Natural killer cell (primary cell): ENCODE results near the gene MGMT. TPM values are rescaled to one million over a fixed set of nuclear protein-coding genes. Genes with fewer than 3 reads are reported as not detected.

Experiments
- ATAC-seq, 3 donors: fragments of 150-1000 bp in 2 of 3; fragments of 200-7000 bp in 1 of 3; cut with Tn5 transposase; 1 replicate in 1 of 3; 2 replicates in 2 of 3; pipeline ENCODE4 v1.10.0; 2021; ENCODE audit warnings: mild to moderate bottlenecking in 2 of 3, moderate library complexity in 2 of 3
- DNase-seq, 2 donors: peaks; one replicate each; pipeline versions ENCODE4 v3.0.0 to v3.0.0-alpha.2; 2013 to 2021; ENCODE audit warnings: mixed read lengths in 1 of 2
- H3K27ac ChIP-seq: one replicate; pipeline ENCODE4 v1.5.1; 2013; ENCODE audit warnings: mild to moderate bottlenecking, low read length
- H3K27me3 ChIP-seq: one replicate; pipeline ENCODE4 v1.6.1; 2013; ENCODE audit warnings: low read length; ENCODE audit not compliant: control insufficient read depth, insufficient read depth
- H3K36me3 ChIP-seq: one replicate; pipeline ENCODE4 v1.6.1; 2013; ENCODE audit warnings: low read length; ENCODE audit not compliant: control insufficient read depth, insufficient read depth
- H3K4me1 ChIP-seq: one replicate; pipeline ENCODE4 v1.6.1; 2013; ENCODE audit warnings: low read length; ENCODE audit not compliant: control insufficient read depth, insufficient read depth
- H3K4me3 ChIP-seq: one replicate; pipeline ENCODE4 v1.5.1; 2013; ENCODE audit warnings: low read length
- H3K9me3 ChIP-seq: one replicate; pipeline ENCODE4 v1.6.1; 2013; ENCODE audit warnings: low read length; ENCODE audit not compliant: control insufficient read depth, insufficient read depth
- H3K27ac Mint-ChIP-seq, 2 donors: one replicate each; pipeline ENCODE4 v1.8.0; 2022; ENCODE audit warnings: mild to moderate bottlenecking in 2 of 2, mixed read lengths in 2 of 2, moderate library complexity in 1 of 2
- H3K27me3 Mint-ChIP-seq, 2 donors: one replicate each; pipeline ENCODE4 v1.8.0; 2022; ENCODE audit warnings: low read depth in 2 of 2, mixed read lengths in 2 of 2
- H3K36me3 Mint-ChIP-seq: one replicate; pipeline ENCODE4 v1.8.0; 2022; ENCODE audit warnings: mixed read lengths
- H3K4me1 Mint-ChIP-seq, 2 donors: one replicate each; pipeline ENCODE4 v1.8.0; 2022; ENCODE audit warnings: mixed read lengths in 2 of 2
- H3K4me3 Mint-ChIP-seq: one replicate; pipeline ENCODE4 v1.8.0; 2022; ENCODE audit warnings: mild to moderate bottlenecking, moderate library complexity, mixed read lengths
- H3K9me3 Mint-ChIP-seq, 2 donors: one replicate each; pipeline ENCODE4 v1.8.0; 2022; ENCODE audit warnings: mixed read lengths in 2 of 2
- WGBS: methylation state at CpG from one replicate; pipeline ENCODE4 v1.1.7; 2013; ENCODE audit warnings: missing lambda C conversion rate; ENCODE audit not compliant: insufficient coverage; 5-methylcytosine and 5-hydroxymethylcytosine counted together
- intact Hi-C: fragments of 100-400 bp; cut with micrococcal nuclease; formaldehyde crosslinking; loops from one replicate; pipeline ENCODE4 v1.14.2; 2022
- total RNA-seq, 4 donors: library from RNA; stranded (reverse); fragments of 120-200 nt in 1 of 4; gene quantifications; one replicate each; pipeline versions ENCODE4 v1.2.3 to v1.2.4, GENCODE V29; 2013 to 2022
- TF ChIP-seq, protein P1 (sequence below): fragments of 200-600 bp; IDR thresholded peaks from one replicate; pipeline ENCODE4 v1.8.0; 2022; ENCODE audit warnings: antibody characterized with exemption

Gene MGMT
- total RNA-seq, 3 donors from 2014 or later (not counting 1 experiment from before 2014, with no cell fraction given) = 16.5 to 19.7 (median 18.8) TPM

DNA sequence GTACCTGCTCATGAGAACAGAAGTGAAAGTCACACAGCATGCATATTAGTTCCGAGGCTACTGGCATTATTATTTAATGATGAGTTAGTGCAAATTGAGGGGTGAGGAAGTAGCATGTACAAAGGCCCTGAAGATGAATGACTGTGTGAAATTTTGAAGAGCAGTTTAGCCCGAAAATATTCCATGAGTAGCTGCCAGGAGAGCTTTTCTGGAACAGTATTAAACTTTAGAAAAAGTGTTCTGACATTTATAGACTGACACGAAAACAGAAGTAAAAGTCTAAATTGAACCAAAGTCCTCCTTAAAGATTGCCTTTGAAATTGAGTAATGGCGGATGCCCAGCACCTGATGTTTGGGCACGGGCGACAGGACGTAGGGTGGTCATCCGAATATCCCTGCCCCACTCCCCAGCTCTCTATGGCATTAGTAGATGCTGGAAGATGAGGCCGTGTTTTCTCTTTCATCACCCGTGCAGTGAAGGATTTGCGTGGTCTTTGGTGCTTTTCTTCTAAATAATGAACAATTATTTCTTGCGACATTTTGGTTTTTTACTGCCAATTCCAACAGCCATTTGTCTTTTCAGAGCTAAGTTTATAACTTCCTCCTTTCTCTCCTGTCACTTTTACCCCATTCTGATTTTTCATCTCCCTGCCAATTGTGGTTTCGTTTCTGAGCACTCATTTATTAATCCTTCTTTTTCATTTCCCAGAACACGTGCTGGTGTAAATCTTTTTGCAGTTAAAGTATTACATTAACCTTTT, 192.6 kb downstream of the MGMT start:
- Histone ChIP-seq H3K4me1 (peaks cover 5% of the 10 kb centered on the region), H3K27ac (no peak overlapping the region), H3K27me3 (no peaks in the 10 kb centered on the region), H3K36me3 (no peaks in the 10 kb centered on the region), H3K9me3 (no peaks in the 10 kb centered on the region), H3K4me3 (no peak overlapping the region)
- no peak for ATAC-seq
- H3K9me3 Mint-ChIP-seq = peaks cover 0 to 4% of the 10 kb centered on the region in 2 donors
- H3K27ac Mint-ChIP-seq = no peak overlapping the region
- intact Hi-C loops = no loop called here
- no peaks in the 10 kb centered on the region for H3K36me3 Mint-ChIP-seq
- H3K27me3 Mint-ChIP-seq = no peaks in the 10 kb centered on the region
- 83% methylated on average over 13 of the region's 14 CpGs for whole genome bisulfite sequencing
- TF ChIP-seq, protein P1, sequence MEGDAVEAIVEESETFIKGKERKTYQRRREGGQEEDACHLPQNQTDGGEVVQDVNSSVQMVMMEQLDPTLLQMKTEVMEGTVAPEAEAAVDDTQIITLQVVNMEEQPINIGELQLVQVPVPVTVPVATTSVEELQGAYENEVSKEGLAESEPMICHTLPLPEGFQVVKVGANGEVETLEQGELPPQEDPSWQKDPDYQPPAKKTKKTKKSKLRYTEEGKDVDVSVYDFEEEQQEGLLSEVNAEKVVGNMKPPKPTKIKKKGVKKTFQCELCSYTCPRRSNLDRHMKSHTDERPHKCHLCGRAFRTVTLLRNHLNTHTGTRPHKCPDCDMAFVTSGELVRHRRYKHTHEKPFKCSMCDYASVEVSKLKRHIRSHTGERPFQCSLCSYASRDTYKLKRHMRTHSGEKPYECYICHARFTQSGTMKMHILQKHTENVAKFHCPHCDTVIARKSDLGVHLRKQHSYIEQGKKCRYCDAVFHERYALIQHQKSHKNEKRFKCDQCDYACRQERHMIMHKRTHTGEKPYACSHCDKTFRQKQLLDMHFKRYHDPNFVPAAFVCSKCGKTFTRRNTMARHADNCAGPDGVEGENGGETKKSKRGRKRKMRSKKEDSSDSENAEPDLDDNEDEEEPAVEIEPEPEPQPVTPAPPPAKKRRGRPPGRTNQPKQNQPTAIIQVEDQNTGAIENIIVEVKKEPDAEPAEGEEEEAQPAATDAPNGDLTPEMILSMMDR = no peak
- peaks cover 5 to 6% of the 10 kb centered on the region in 2 donors for H3K4me1 Mint-ChIP-seq
- no peak for DNase-seq
- H3K4me3 Mint-ChIP-seq = no peak overlapping the region

DNA sequence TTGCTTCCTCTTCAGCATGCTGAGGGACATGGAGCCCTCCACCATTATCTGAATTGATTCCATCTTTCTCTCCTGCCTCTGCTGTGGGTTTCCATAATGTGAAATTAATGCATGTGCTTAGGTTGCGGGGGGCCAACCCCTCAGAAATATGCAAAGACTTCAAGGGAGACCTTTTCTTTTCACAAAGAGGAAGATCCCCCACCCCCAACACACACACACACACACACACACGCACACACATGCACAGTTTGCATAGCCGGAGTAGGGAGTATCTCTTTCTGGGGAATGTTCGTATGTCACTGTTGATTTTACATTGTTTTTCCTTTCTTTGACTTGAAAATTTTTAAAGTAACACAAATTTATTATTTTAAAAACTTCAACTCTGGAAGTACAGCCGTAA, 193.5 kb downstream of the MGMT start:
- H3K4me1 Mint-ChIP-seq = peaks cover 9 to 10% of the 10 kb centered on the region in 2 donors

DNA sequence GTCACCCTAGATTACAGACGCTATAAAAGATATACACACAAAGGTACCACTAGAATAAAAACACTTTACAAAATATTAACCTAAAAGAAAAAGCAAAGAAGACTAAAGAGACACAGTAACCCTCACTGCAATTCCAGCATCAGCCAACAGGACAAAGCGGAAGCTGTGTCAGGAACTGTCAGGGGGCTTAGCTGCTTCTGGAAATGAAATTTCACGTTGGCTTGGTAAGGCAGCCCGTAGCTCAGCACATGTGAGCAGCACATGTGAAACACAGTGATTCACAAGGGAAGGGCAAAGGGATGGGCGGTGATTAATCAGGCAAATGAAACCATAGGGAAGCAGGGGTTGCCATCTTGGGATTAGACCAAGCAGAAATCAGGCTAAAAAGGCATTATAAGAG, 195.4 kb downstream of the MGMT start:
- H3K36me3 ChIP-seq = no peaks in the 10 kb centered on the region
- H3K27me3 ChIP-seq = no peaks in the 10 kb centered on the region
- TF ChIP-seq, protein P1 = no peak
- H3K4me1 ChIP-seq = no peaks in the 10 kb centered on the region
- Mint-ChIP-seq H3K9me3 (peaks cover 0 to 5% of the 10 kb centered on the region in 2 donors), H3K4me1 (peaks cover 12 to 13% of the 10 kb centered on the region in 2 donors), H3K36me3 (no peaks in the 10 kb centered on the region), H3K27ac (no peak overlapping the region), H3K27me3 (no peaks in the 10 kb centered on the region), H3K4me3 (no peak overlapping the region)
- ATAC-seq = no peak
- no peaks in the 10 kb centered on the region for H3K9me3 ChIP-seq
- intact Hi-C loops = no loop called here
- no peak overlapping the region for H3K27ac ChIP-seq
- no peak overlapping the region for H3K4me3 ChIP-seq
- no peak for DNase-seq
- 95% methylated on average over 5 of the region's 5 CpGs for WGBS

More for the DNA sequence above, 193.5 kb downstream of the MGMT start:
- DNase-seq = no peak
- TF ChIP-seq, protein P1 = no peak
- peaks cover 0 to 5% of the 10 kb centered on the region in 2 donors for H3K9me3 Mint-ChIP-seq
- H3K4me3 Mint-ChIP-seq = no peak overlapping the region
- Histone ChIP-seq H3K4me3 (no peak overlapping the region), H3K27me3 (no peaks in the 10 kb centered on the region), H3K27ac (no peak overlapping the region), H3K9me3 (no peaks in the 10 kb centered on the region), H3K36me3 (no peaks in the 10 kb centered on the region), H3K4me1 (no peaks in the 10 kb centered on the region)
- no CpG with 5 or more reads among the region's 5 CpGs for WGBS
- no peak overlapping the region for H3K27ac Mint-ChIP-seq
- no peaks in the 10 kb centered on the region for H3K36me3 Mint-ChIP-seq
- intact Hi-C loops = no loop called here
- ATAC-seq = no peak
- H3K27me3 Mint-ChIP-seq = no peaks in the 10 kb centered on the region

DNA sequence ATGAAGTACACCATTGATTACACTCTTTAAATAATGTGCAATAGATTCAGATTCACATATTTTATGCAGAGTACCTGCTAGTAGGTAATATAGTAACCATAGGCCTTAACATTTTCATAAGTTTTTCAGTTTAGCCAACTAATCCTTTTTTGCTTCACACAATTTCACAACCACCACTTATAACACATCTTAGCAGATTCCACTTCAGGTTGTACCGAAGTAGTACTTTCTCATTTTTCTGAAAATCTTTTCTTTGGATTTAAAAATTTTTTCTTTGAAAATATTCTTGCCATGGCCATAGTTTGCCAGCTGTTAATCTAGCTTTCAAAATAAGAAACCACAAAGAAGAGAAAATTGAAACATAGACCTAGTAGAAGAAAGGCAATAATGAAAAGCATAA, 203.1 kb downstream of the MGMT start:
- TF ChIP-seq, protein P1 = no peak
- intact Hi-C loops = no loop called here
- H3K27ac ChIP-seq = no peak overlapping the region
- no peak overlapping the region for H3K4me3 ChIP-seq
- no peaks in the 10 kb centered on the region for H3K27me3 ChIP-seq
- H3K36me3 ChIP-seq = no peaks in the 10 kb centered on the region
- WGBS = 100% methylated on average over 1 of the region's 1 CpG
- DNase-seq (no peak), ATAC-seq (no peak)
- H3K27me3 Mint-ChIP-seq = no peaks in the 10 kb centered on the region
- H3K9me3 ChIP-seq = no peaks in the 10 kb centered on the region
- no peaks in the 10 kb centered on the region for H3K36me3 Mint-ChIP-seq
- no peaks in the 10 kb centered on the region for H3K9me3 Mint-ChIP-seq
- no peaks in the 10 kb centered on the region for H3K4me1 ChIP-seq
- H3K4me1 Mint-ChIP-seq = peaks cover 7% of the 10 kb centered on the region in 2 donors
- no peak overlapping the region for H3K4me3 Mint-ChIP-seq
- H3K27ac Mint-ChIP-seq = no peak overlapping the region
